Prostate gland (tissue), 2 donors: ENCODE measurements around the gene MTHFD2L.

Experiments
- POLR2A ChIP-seq: fragments of 450-650 bp; IDR thresholded peaks from one replicate; pipeline ENCODE4 v1.6.1; 2016; ENCODE audit warnings: antibody characterized with exemption, mild to moderate bottlenecking
- TF ChIP-seq, protein P1 (sequence below), 4 experiments: fragments of 200-600 bp in 2 of 4; fragments of 450-650 bp in 2 of 4; sonication (generic) in 2 of 4; IDR thresholded peaks; 1 replicate in 3 of 4; 2 replicates in 1 of 4; pipeline ENCODE4 v1.5.1; 2016 to 2019; ENCODE audit warnings: antibody characterized with exemption in 4 of 4, mild to moderate bottlenecking in 2 of 4, moderate library complexity in 2 of 4

DNA sequence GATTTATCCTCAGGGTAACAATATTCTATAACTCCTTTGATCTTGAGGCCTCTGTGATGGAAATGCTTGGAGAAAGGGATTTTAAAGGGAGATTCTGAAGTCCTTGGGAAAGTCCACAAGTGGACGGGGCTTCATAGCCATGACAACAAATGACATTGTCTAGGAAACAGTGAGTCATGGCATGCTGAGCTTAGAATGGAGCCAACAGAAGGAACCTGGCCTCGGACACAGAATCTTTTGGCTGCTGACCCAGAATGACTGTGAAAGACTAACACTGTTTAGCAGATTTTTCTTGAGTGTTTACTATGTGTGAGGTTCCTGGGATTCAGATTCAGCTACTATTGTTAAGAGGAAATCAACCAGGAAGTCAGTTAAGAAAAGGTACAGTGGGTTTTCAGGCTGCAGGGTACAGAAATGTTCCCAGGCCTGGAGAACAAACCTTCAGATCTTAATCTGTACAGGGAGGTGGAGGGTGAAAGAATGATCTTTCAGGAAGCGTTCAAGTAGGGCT is 40.8 kb upstream of the MTHFD2L start:
- TF ChIP-seq, protein P1, sequence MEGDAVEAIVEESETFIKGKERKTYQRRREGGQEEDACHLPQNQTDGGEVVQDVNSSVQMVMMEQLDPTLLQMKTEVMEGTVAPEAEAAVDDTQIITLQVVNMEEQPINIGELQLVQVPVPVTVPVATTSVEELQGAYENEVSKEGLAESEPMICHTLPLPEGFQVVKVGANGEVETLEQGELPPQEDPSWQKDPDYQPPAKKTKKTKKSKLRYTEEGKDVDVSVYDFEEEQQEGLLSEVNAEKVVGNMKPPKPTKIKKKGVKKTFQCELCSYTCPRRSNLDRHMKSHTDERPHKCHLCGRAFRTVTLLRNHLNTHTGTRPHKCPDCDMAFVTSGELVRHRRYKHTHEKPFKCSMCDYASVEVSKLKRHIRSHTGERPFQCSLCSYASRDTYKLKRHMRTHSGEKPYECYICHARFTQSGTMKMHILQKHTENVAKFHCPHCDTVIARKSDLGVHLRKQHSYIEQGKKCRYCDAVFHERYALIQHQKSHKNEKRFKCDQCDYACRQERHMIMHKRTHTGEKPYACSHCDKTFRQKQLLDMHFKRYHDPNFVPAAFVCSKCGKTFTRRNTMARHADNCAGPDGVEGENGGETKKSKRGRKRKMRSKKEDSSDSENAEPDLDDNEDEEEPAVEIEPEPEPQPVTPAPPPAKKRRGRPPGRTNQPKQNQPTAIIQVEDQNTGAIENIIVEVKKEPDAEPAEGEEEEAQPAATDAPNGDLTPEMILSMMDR (IDR thresholded peaks at IDR 0.05) = no peak
- no peak for TF ChIP-seq POLR2A
